NK-92 (cell line): ENCODE measurements around the gene UBLCP1.
"Not testable (repeated sequence)": the region's sequence is repeated elsewhere in the genome, so short reads cannot be mapped to it uniquely, and the experiment has no call there.

ENCODE experiments used
- DNase-seq: peaks from one replicate; lab custom pipeline; 2025; ENCODE audit not compliant: unreplicated experiment; lab: John Stamatoyannopoulos, UW

The UBLCP1 gene, protein sequence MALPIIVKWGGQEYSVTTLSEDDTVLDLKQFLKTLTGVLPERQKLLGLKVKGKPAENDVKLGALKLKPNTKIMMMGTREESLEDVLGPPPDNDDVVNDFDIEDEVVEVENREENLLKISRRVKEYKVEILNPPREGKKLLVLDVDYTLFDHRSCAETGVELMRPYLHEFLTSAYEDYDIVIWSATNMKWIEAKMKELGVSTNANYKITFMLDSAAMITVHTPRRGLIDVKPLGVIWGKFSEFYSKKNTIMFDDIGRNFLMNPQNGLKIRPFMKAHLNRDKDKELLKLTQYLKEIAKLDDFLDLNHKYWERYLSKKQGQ

DNA sequence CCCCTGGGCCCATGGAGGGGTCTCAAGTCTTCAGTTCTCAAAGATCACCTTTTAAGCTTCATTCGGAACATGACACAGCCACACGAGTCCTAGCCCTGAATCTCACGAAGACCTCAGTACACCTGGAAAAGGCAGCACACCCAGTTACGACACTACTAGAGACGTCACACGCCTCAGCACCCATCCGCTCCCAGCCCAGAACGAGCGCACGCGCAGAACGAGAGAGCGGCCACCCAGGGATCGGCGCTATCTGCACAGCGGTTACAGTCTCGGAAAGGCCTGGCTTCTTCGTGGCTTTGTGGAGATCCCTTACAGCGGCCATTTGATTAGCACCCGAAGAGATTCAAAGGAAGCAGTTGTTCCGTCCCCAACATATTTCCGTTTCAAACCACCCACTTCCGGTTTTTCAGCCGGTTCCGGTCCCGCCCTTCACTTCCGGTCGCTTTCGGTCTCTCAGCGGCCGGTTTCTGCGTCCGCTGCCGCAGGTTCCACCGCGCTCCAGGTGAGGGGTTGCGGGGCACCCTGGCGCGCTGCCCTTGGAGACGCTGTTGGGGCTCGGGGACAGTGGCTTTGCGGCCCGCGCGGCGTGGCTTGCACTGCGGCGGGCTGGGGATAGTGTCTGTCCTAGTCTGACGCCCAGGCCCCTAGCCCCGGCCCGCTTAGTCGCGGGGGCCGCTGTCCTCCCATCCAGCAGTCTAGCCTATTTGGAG lies at the start of gene UBLCP1:
UBLCP1 (plus strand) TSS at position 432 of the 710 bp plus-strand sequence. CDS start 5,626 bp downstream, outside the sequence.
- DNase-seq: peak; percentile 21

DNA sequence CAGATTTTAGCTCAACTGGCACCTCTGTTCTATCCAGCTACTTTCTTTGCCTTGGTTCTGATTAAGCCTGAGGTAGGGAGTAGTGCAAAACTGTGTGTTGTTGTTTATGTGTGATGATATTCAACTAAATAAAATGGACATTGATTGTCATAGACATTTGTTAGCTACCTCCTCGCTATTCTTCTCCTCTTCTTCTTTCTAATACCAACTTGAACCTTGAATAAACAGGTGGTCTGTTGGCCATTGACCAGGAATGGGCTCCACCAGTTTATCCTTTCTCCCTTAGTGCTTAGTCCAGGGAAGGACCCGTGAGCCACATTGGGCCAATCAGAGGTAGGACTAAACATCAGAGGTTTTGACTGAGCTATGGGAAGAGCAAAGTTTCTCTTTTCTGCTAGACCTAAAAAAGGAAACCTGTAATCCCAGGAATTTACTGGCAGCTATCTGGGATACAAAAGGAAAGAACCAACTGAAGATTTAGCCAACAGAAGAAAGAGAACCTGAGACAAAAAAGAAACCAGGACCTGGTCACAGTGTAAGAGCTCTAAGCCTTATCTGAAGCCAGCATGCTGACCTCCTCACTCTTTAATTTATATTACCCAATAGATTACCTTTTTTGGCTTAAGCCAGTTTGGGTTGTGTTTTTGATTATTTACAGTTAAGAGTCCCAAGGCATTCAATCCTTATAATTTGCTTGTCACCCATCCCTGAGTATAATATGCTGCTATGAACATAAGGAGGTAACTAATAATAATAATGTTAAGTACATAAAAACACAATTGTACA lies 48.4 kb upstream of the UBLCP1 start:
- no peak for DNase-seq

DNA sequence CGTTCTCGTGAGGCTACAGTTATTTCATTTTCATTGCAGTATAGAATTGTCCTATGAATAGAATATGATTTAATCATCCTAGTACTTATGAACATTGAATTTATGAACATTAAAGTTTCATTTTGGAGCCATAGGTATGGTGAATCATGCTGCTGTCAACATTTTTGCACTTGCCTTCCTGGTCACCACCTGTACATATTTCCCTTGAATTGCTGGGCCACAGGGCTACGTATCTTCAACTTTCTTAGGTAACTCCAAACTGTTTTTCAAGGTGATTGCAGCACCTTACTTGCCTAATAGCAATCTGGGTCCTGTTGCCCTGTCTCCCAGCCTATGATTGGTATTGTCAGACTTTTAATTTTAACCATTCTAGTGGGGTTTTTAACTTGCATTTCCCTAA lies 47.2 kb upstream of the UBLCP1 start:
- DNase-seq: no peak

DNA sequence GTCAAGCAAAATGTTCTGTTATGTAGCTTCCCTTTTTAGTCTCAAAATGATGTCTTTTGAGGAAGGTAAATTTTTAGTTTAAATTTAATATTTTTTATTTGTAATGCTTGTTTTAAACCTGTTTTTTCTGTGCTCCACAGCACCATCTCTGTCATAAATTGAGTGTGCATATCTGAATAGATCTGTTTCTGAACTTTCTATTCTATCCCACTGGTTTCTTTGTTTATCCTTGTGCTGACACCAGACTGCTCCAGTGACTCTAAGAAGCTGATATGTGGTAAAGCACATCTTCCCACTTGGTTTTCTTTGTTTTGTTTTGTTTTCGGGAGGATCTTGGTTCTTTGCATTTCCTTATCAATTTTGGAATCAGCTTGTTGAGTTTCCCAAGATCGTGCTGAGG lies 46.6 kb upstream of the UBLCP1 start:
- DNase-seq: no peak

DNA sequence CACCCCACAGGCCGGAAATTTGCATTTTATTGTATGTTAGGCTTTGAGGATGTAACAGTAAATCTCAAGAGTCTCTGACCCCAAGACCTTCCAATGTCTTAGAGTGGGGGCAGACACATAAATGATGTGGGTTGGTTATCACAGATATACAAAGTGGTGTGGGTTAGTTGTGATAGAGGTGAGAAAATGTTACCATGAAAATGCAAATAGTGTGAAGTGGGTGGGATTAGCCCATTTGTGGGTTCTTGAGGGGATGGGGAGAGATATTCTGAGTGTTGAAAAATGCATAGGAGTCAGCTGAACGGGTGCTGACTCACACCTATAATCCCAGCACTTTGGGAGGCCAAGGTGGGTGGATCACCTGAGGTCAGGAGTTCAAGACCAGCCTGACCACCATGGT lies 45.9 kb upstream of the UBLCP1 start:
- no peak for DNase-seq

DNA sequence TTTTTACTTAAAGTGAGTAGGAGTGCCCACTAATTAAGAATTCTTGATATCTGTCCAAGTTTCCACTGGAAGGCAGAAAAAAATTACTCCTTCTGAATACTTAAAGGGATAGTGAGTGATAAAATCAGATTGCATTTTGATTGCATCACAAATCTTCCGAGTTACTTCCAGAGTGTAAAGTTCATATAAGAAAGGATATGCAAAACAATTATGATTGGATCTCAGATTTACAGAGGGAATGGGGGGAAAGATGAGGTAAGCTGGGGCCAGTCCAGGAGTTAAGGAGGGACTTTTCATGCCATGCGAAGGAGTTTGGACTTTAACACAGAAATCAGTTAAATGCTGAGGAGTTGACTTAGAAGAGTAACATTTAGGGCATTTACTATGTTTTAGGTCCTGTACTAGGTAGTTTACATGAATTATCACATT lies 44.5 kb upstream of the UBLCP1 start:
- no peak for DNase-seq

DNA sequence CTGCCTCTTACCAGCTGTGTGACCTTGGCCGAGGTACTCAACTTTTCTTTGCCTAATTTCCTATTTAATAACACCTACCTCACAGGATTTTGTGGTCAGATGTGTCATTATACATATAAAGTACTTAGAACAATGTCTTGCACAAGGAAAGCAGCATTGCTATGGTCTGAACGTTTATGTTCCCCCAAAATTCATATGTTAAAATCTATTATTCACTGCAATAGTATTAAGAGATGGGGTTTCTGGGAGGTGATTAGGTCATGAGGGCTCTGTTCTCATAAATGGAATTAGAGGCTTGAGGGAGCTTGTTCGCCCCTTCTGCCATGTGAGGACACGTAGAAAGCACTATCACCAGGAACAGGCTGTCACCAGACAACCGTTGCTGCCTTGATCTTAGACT lies 42.9 kb upstream of the UBLCP1 start:
- no peak for DNase-seq

DNA sequence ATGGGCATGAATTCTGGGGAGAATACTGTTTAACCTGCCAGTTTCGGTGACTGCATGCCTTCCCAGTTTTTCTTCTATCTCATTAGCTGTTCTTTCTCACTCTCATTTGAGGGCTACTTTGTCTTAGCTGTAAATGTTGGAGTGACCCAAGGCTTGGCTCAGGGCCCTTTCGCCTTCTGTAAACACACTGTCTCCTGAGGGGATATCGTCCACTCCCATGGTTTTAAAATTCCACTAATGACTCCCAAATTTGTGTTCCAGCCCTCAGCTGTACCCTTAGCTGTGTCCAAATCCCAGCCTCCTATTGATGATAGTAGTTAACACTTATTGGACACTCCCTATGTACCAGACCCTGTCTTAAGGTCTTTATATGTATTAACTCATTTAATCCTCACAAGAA lies 39.6 kb upstream of the UBLCP1 start:
- DNase-seq: no peak

DNA sequence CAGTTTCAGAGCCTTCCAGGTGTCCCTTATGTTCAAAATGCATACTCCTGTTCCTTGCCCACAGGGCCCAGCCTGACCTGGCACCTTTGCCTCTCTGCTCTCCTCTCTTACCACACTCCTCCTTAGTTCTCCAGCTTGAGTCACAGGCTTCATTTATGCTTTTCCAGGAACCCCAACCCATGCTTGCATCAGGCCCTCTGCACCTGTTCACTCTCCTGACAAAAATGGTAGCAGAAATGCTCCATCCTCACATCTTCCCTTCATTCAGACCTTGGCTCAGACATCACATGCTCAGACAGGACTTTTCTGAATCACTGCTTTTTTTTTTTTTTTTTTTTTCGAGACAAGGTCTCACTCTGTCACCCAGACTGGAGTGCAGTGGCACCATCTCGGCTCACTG lies 38.6 kb upstream of the UBLCP1 start:
- DNase-seq: no peak

DNA sequence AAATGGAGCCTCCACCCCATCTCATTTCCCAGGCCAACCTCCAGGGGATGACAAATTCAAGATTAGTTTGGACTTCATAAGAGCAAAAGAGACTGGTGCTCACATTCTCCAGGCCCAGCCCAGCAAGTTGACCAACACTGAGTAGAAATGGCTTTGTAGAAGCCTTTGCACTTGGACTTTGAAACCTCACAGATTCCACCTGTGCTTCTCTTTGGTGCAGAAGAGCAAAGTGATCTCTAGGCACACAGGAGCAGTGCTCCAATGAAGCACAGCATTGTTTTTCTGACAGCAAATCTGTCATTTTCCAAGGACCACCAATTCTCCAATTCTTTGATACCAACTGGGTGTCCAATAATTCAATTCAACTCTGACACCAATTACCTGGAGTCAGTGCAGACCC lies 36.6 kb upstream of the UBLCP1 start:
- no peak for DNase-seq

DNA sequence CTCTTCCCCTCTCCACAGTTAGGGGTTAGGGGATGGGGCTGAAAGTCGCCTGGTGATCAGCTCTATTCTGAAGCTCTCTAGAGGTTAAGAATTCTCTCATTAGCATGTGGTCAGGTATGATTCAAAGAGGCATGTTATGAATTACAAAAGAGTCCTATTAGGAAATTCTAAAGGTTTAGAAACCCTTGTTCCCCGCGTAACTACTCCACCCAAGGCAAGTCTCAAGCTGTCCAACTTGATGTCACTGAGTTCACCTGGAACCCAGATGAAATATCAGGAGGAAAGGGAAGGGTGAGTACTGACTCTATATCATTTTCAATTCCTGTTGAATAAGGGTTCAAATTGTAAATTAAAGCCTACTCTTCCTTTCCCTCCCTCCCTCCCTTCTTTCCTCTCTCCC lies 35.6 kb upstream of the UBLCP1 start:
- DNase-seq: no peak

DNA sequence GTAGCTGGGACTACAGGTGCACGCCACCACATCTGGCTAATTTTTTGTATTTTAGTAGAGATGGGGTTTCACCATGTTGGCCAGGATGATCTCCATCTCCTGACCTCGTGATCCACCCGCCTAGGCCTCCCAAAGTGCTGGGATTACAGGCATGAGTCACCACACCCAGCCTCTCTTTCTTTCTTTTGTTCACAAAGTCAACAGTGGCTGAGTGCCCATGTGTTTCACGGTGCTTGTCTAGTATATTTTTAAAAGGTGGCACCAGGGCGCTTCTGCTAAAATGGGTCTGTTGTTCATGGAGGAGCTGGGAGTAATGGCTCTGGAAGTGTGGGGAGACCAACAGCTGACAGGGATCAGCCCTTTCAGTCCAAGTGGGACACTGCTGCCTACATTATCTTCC lies 35.0 kb upstream of the UBLCP1 start:
- not testable (repeated sequence) for DNase-seq

DNA sequence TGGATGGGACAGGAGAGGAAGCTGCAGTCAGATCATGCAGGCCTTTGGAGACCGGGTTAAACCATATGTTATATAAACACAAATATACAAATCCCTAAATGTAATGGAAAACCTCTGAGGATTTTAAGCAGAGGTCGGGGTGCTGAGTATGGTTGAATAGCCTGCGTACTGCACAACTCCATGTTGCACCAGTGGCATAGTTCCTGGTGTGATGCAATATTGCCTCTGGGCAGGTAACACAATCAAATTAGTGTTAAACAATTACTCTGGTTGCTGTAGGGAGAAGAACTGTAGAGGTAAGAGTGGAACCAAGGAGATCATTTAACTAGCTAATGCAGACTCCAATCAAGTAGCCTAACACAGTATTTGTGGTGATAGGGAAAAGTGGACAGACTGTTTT lies 32.4 kb upstream of the UBLCP1 start:
- DNase-seq: no peak

DNA sequence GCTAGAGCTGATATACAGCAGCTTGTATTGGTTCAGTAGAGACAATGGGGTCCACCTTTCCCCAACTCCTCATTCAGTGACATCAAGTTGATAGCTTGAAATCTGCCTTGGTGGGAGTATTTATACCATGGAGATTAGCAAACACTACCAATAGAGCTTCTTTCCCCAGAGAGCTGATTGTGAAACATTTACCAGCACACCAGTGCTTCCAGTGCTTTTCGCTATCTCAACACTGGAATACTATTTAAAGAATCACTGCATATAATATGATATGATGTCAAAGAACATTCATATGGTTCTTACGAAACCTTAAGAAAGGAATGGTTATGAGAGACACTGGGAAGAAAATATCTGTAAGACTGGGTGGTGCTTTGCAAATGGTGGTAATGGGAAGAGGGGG lies 31.9 kb upstream of the UBLCP1 start:
- no peak for DNase-seq

DNA sequence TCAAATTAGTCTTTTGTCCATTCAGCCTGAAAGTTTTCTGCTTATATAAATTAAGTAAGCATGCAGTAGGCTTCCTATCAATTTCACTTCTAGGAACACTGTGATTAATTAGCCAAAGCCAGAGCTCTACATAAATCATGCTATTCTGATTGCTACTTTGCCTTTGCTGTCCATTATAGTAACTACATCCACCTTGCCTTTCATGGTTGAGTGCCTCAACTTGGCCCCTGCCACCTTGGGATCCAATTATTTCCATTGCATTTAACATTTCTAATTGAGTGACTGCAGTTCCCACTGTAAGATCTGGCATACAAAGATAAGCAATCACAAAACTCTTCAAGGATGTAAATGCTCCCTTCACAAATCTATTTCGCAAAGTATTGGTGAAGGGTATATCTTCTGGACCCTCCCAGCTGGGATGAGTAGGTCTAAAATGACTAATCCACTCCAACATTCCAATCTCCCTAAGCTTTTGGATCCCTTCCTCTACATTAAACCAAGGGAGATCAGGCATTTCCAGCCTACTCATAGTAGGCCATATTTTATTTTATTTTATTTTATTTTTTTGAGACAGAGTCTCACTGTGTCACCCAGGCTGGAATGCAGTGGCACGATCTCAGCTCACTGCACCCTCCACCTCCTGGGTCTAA lies 27.1 kb upstream of the UBLCP1 start:
- DNase-seq: not testable (repeated sequence)

DNA sequence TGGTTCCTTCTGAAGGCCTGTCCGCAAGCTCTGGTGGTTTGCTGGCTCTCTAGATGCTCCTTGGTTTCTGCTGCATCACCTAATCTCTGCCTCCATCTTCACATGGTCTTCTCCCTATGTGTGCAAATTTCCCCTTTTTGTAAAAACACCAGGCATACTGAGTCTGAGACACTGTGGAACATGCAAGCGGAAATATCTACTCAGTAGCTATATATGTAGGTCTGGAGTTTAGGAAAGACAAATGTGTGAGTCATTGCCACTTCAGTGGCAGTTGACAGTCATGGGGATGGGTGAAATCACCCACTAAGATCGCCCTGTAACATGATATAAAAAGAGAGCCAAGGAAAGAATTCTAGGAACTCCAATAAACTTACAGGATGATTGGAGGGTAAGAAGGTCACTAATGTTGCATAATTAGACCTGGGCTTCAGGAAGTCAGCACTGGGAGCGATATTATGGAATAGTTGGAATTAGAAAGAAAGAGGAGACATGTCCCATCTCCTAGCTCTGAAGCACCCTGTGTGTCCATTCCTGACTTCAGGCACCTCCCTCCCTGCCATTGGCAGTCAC lies 22.7 kb upstream of the UBLCP1 start:
- no peak for DNase-seq

DNA sequence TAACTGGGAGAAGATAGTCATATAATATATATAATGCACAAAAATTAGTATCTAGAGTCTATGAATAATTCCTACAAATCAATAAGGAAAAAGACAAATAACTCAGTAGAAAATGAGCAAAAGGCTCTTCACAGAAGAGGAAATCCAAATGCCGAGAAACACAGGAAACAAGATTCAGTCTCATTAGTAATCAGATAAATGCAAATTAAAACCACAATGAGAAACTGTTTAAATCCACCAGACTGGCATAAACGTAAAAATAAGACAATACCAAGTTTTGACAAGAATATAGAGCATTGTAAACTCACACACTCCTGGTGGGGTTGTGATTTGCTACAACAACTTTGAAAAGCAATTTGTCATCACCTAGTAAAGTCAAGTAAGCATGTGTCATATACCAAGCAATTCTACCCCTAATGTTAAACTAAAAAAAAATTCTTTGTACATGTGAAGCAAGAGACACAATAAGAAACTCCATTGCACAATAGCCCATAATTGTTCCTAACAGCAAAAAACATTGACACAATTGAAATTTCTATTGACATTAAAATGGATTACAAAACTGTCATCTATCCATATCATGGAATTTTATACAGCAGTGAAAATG lies 21.0 kb upstream of the UBLCP1 start:
- DNase-seq: no peak

DNA sequence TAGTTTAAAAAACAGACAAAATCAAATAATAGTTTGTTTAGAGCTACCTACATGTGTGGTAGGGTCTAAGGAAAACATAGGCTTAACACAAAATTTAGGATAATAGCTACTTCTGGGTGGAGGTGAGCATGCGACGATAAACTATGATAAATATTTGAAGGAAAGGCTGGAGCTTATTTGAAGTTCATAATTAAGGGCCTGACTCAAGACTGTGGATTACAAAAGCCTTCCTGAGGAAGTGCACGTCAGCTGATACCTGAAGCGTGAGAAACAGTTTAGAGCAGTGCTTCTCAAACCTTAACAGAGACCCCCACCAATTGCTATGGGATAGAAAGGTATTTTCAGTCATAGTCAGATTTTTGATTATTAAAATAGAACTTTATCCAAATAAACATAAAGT lies 20.4 kb upstream of the UBLCP1 start:
- no peak for DNase-seq

DNA sequence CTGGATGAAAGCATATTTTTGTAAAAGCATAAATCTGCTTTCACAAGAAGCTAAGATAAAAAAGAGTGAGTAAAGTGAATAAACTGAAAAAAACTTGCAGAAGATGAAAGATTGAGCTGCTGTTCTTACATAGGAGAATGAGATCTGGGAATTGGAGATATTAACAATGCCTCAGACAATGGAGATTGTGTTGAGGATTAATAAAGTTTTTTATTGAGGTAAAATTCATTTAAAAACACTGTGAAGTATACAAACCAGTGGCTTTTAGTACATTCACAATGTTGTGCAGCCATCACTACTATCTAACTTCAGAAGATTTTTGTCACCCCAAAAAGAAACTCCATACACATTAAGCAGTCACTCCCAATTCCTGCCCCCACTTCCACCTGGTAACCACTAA lies 19.7 kb upstream of the UBLCP1 start:
- DNase-seq: no peak

DNA sequence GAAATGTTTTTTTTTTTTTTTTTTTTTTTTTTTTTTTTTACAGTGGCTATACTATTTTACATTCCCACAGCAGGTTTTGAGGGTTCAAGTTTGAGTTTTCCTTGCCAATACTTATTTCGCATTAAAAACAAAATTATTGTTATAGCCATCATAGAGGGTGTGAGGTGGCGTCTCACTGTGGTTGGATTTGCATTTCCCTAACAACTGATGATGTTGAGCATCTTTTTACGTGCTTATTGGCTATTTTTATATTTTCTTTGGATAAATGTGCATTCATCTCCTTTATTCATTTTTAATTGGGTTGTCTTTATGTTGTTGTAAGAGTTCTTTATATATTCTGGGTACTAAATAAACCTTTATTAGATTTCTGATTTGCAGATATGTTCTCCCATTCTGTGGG lies 18.9 kb upstream of the UBLCP1 start:
- no peak for DNase-seq

DNA sequence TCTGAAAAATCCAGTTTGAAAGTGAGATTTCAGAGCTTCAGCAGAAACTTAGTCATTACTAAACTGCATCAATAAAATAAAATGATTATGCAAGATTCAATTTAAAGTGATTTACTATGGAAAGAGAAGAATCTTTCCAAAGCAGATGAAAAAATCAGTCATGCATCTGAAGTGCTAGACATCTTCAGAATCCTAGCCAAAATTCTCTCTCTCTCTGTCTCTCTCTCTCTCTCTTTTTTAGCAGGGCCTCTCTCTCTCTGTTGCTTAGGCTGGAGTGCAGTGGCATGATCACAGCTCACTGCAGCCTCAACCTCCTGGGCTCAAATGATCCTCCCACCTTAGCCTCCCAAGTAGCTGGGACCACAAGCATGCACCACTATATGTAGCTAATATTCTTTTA lies 18.2 kb upstream of the UBLCP1 start:
- no peak for DNase-seq
